ENCODE measurements around the gene ZNF22.

The ZNF22 gene

GRCh38 chr10:45000752-45001380 is at the start of gene ZNF22:
Gene ZNF22 (plus strand): TSS chr10:45000923. CDS start chr10:45003369, 2,446 bp downstream.
- peak; percentile 64 for DNase-seq

- DNase-seq: no peak
Measured at GRCh38 chr10:44951576-44952226, 49.0 kb upstream of the ZNF22 start.

GRCh38 chr10:44952779-44953231 is 47.9 kb upstream of the ZNF22 start:
- no peak for DNase-seq

GRCh38 chr10:44954042-44954441 is 46.7 kb upstream of the ZNF22 start:
- DNase-seq: no peak

GRCh38 chr10:44954962-44955361 is 45.8 kb upstream of the ZNF22 start:
- DNase-seq: no peak

- no peak for DNase-seq
Measured at GRCh38 chr10:44955413-44956070, 45.2 kb upstream of the ZNF22 start.

GRCh38 chr10:44956226-44956625 is 44.5 kb upstream of the ZNF22 start:
- DNase-seq: no peak

- no peak for DNase-seq
Measured at GRCh38 chr10:44956717-44957706, 43.7 kb upstream of the ZNF22 start.

GRCh38 chr10:44958196-44958897 is 42.4 kb upstream of the ZNF22 start:
- DNase-seq: no peak

GRCh38 chr10:44958898-44959246 is 41.9 kb upstream of the ZNF22 start:
- DNase-seq: no peak

- peak; percentile 92 for DNase-seq
Measured at GRCh38 chr10:44959247-44960087, 41.3 kb upstream of the ZNF22 start, which contains the start of gene RASSF4. Gene RASSF4 (plus strand): TSS chr10:44959802. CDS start chr10:44970203, 10,401 bp downstream.

- DNase-seq: no peak
Measured at GRCh38 chr10:44960088-44960460, 40.6 kb upstream of the ZNF22 start.

- no peak for DNase-seq
Measured at GRCh38 chr10:44960482-44961229, 40.1 kb upstream of the ZNF22 start.

- no peak for DNase-seq
Measured at GRCh38 chr10:44961230-44961571, 39.5 kb upstream of the ZNF22 start.

- no peak for DNase-seq
Measured at GRCh38 chr10:44961931-44962750, 38.6 kb upstream of the ZNF22 start.

- DNase-seq: no peak
Measured at GRCh38 chr10:44962870-44963738, 37.6 kb upstream of the ZNF22 start.

GRCh38 chr10:44963772-44964633 is 36.7 kb upstream of the ZNF22 start:
- DNase-seq: no peak

- no peak for DNase-seq
Measured at GRCh38 chr10:44965104-44965503, 35.6 kb upstream of the ZNF22 start.

Measured in stimulated activated CD4-positive, alpha-beta T cell treated with anti-CD3 and anti-CD28 coated beads, Interleukin-12 subunit alpha, Interleukin-12 subunit beta, amount 100 ng/mL, for 4 hours (primary cell).